Endodermal cell (in vitro differentiated cells): ENCODE measurements around the gene OOEP. TPM values are rescaled to one million over a fixed set of nuclear protein-coding genes. Genes with fewer than 3 reads are reported as not detected.

Source experiments
- DNase-seq: peaks from one replicate; pipeline ENCODE4 v3.0.0-alpha.2; 2017
- H3K27ac ChIP-seq: 2 replicates; pipeline ENCODE4 v1.5.1; 2013; ENCODE audit warnings: mild to moderate bottlenecking, low read depth, low read length, moderate library complexity
- H3K27me3 ChIP-seq: 2 replicates; pipeline ENCODE4 v1.6.1; 2013; ENCODE audit warnings: mild to moderate bottlenecking, low read length, moderate library complexity; ENCODE audit not compliant: insufficient read depth, control insufficient read depth, poor library complexity, severe bottlenecking
- H3K36me3 ChIP-seq: 2 replicates; pipeline ENCODE4 v1.7.0; 2013; ENCODE audit warnings: mild to moderate bottlenecking, low read length, moderate library complexity; ENCODE audit not compliant: control insufficient read depth, insufficient read depth
- H3K4me1 ChIP-seq: one replicate; pipeline ENCODE4 v1.7.0; 2013; ENCODE audit warnings: low read length; ENCODE audit not compliant: control insufficient read depth, insufficient read depth
- H3K4me3 ChIP-seq: 2 replicates; pipeline ENCODE4 v1.5.1; 2013; ENCODE audit warnings: mild to moderate bottlenecking, low read length, moderate library complexity
- H3K9ac ChIP-seq: 2 replicates; pipeline ENCODE4 v1.6.1; 2013; ENCODE audit warnings: mild to moderate bottlenecking, low read length, moderate library complexity; ENCODE audit not compliant: poor library complexity, severe bottlenecking; ENCODE audit errors: extremely low read depth
- H3K9me3 ChIP-seq: 2 replicates; pipeline ENCODE4 v1.6.1; 2013; ENCODE audit warnings: mild to moderate bottlenecking, low read length, moderate library complexity; ENCODE audit not compliant: control insufficient read depth
- H3K27ac Mint-ChIP-seq: 2 replicates; pipeline ENCODE4 v1.8.0; 2020; ENCODE audit warnings: mixed read lengths
- H3K27me3 Mint-ChIP-seq: 2 replicates; pipeline ENCODE4 v1.8.0; 2021; ENCODE audit warnings: mild to moderate bottlenecking, mixed read lengths; ENCODE audit not compliant: insufficient read depth
- H3K36me3 Mint-ChIP-seq: 2 replicates; pipeline ENCODE4 v1.8.0; 2020; ENCODE audit warnings: low read depth, mixed read lengths
- H3K4me1 Mint-ChIP-seq: 2 replicates; pipeline ENCODE4 v1.8.0; 2020; ENCODE audit warnings: mixed read lengths
- H3K4me3 Mint-ChIP-seq: 2 replicates; pipeline ENCODE4 v1.8.0; 2020; ENCODE audit warnings: mild to moderate bottlenecking, moderate library complexity, mixed read lengths
- H3K9me3 Mint-ChIP-seq: 2 replicates; pipeline ENCODE4 v1.8.0; 2020; ENCODE audit warnings: mild to moderate bottlenecking, mixed read lengths
- CTCF ChIP-seq: fragments of 200-600 bp; sonication (generic); conservative IDR thresholded peaks from 2 replicates; pipeline ENCODE4 v1.5.0; 2021; ENCODE audit warnings: antibody characterized with exemption, mild to moderate bottlenecking
- WGBS, 2 experiments: methylation state at CpG; one replicate each; pipeline versions ENCODE4 v1.1.5 to v1.1.7; 2013; ENCODE audit warnings: missing lambda C conversion rate in 2 of 2, mixed read lengths in 1 of 2; ENCODE audit not compliant: insufficient coverage in 1 of 2, insufficient read length in 1 of 2; 5-methylcytosine and 5-hydroxymethylcytosine counted together
- total RNA-seq, 2 donors: library from RNA; stranded (reverse); fragmentation: NEBNext Ultra II Directional in 1 of 2; extraction: Animal tissue kit (Norgen Biotek cat#: 25700) in 1 of 2; gene quantifications; 2 replicates in 1 of 2; 3 replicates in 1 of 2; pipeline ENCODE4 v1.2.1, GENCODE V29; 2021

OOEP gene
- total RNA-seq, 2 donors from 2014 or later, result not detected

GRCh38 chr6:73325656-73326055 is 44.0 kb downstream of the OOEP start:
- no peaks in the 10 kb centered on the region for H3K27me3 ChIP-seq
- Mint-ChIP-seq H3K4me3 (no peak overlapping the region), H3K9me3 (peaks cover 2% of the 10 kb centered on the region), H3K4me1 (no peaks in the 10 kb centered on the region), H3K27ac (no peak overlapping the region), H3K27me3 (no peaks in the 10 kb centered on the region), H3K36me3 (no peaks in the 10 kb centered on the region)
- no peaks in the 10 kb centered on the region for H3K36me3 ChIP-seq
- no peaks in the 10 kb centered on the region for H3K4me1 ChIP-seq
- no peak for TF ChIP-seq CTCF
- no peak for DNase-seq
- H3K9ac ChIP-seq, result no peak overlapping the region
- no peaks in the 10 kb centered on the region for H3K9me3 ChIP-seq
- H3K4me3 ChIP-seq, result no peak overlapping the region
- no peak overlapping the region for H3K27ac ChIP-seq
- WGBS, 2 experiments, result 80 to 85% methylated on average over 1 to 2 of the region's 3 CpGs

GRCh38 chr6:73323323-73323722 is 46.4 kb downstream of the OOEP start:
- Mint-ChIP-seq H3K36me3 (no peaks in the 10 kb centered on the region), H3K4me3 (no peak overlapping the region)

More at GRCh38 chr6:73323323-73323722, 46.4 kb downstream of the OOEP start:
- H3K9me3 Mint-ChIP-seq, result peaks cover 17% of the 10 kb centered on the region
- H3K27me3 Mint-ChIP-seq, result no peaks in the 10 kb centered on the region
- WGBS, 2 experiments, result 93% methylated on average over 2 of the region's 2 CpGs; no CpG with 5 or more reads in 1 of the 2 experiments
- H3K27me3 ChIP-seq, result no peaks in the 10 kb centered on the region
- no peak for TF ChIP-seq CTCF
- no peaks in the 10 kb centered on the region for H3K9me3 ChIP-seq
- no peaks in the 10 kb centered on the region for H3K4me1 ChIP-seq
- H3K27ac Mint-ChIP-seq, result no peak overlapping the region
- H3K4me3 ChIP-seq, result no peak overlapping the region
- H3K36me3 ChIP-seq, result no peaks in the 10 kb centered on the region
- peak; percentile 53 for DNase-seq
- no peak overlapping the region for H3K9ac ChIP-seq
- no peak overlapping the region for H3K27ac ChIP-seq
- H3K4me1 Mint-ChIP-seq, result no peaks in the 10 kb centered on the region

Other genes starting within 250 kb of the OOEP start
- gene KHDC1L, start 144.4 kb downstream of the OOEP start, total RNA-seq, result not detected
- 1 to 10 TPM; 5.4 to 7.1 TPM for gene KHDC1, start 106.7 kb downstream of the OOEP start, total RNA-seq
- not detected for gene DPPA5, start 15.6 kb downstream of the OOEP start, total RNA-seq
- gene KHDC3L, start 7.2 kb downstream of the OOEP start, total RNA-seq, result not detected
- gene DDX43, start 24.9 kb upstream of the OOEP start, total RNA-seq, result not detected
- gene CGAS, start 82.4 kb upstream of the OOEP start, total RNA-seq, result 1 to 10 TPM; 2.5 to 3.8 TPM
- 10 to 100 TPM; 21.5 to 26.7 TPM for gene MTO1, start 91.8 kb upstream of the OOEP start, total RNA-seq
- over 10,000 TPM in 1 of 2 donors, 1,000 to 10,000 TPM in 1; 8,118 to 11,075 TPM for gene EEF1A1, start 151.1 kb upstream of the OOEP start, total RNA-seq